CD4-positive, alpha-beta T cell treated with Interleukin-15 for 1 hour (primary cell): ENCODE measurements around the gene PEPD.
"Not testable (repeated sequence)": the region's sequence is repeated elsewhere in the genome, so short reads cannot be mapped to it uniquely, and the experiment has no call there.

ENCODE experiments used
- DNase-seq: peaks from one replicate; pipeline ENCODE4 v3.0.0-alpha.2; 2020

PEPD gene

DNA sequence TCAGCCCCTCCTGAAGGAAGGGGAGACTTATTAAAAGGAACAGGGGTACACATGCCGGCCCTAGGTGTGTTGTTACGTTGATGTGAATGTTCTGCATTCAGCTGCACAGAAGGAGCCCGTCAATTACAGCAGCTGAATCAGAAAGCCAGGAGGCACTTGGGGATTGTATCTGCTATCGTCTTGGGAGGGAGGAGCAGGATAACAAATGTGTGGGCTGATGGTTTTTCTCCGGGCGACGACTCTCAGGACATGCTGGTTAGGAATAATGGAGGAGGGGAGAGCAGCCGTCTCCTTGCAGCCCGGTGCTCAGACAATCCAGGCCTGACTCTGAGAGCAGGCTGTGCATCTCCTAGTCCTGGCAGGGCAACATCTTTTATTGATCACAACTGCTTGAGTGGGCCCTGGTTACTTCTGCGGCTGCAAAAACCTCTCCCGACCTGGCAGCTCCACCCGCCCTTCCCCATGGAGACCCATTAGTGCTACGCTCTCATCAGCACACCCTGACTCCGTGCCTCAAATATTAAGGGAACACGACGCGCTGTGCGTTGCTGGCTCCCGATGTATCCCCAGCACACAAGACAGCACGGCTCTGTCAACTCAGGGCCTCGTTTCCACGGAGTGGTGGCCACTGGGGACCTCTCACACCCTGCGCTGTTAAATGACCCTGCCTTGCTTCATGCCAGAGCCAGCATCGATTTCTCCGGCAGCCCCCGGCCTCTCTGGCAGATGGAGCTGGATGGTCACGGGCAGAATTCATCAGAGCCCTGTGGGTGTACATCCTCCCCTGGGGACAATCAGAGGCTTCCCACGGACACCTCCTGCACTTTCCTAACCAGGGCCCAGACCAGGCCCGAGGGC lies 25.3 kb downstream of the PEPD start:
- DNase-seq: no peak

DNA sequence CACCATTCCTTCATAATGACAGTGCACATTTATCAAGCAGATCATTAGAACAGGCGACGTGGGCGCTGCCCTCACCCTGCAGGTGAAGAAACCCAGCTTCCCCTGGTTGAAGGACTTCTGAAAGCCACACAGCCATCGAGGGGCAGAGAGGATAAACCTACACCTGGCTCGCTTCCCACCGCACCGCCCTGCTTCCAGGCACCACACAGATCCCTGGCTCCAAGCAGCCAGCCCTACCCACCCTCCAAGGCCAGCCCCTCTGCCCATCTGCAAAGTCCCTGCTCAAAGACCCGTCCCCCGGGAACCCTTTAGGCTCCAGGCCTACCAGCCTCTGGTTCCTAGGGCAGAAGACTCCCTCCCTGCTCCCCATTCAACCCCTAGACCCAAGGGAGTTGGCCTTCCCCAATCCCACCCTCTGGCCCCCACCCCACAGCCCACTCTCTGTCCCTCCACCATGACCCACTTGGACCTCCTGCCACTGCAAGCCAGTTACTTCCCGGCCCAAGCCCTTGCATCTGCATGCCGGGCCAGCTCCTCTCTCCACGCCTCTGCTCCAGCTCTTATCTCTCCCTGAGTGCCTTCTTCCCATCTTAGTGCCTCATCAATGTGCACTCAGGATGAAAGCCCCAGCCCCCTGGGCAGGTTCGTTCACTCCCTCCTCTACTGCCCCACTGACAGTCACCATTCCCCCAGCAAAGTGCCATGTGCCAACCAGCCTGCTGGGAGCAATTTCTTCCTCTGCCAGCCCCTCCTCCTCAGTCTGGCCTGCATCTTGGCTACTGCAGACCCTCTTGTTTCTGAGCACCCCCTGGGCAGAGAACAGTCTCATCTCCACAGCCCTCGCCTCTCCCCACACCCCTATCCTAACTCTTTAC lies 28.0 kb downstream of the PEPD start:
- no peak for DNase-seq

DNA sequence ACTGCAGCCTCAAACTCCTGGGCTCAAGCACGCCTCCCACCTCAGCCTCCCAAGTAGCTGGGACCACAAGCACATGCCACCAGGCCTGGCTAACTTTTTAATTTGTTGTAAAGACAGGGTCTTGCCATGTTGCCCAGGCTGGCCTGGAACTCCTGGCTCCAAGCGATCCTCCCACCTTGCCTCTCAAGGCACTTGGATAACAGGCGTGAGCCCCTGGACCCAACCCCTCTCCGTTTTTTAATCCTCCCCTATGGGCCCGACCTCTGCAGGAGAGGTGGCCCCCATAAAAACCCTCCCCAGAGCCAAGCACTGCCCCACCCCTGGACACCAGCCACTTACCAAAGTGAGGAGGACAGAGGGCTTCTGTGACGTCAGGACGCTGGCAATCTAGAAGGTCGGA lies 28.6 kb downstream of the PEPD start:
- no peak for DNase-seq

DNA sequence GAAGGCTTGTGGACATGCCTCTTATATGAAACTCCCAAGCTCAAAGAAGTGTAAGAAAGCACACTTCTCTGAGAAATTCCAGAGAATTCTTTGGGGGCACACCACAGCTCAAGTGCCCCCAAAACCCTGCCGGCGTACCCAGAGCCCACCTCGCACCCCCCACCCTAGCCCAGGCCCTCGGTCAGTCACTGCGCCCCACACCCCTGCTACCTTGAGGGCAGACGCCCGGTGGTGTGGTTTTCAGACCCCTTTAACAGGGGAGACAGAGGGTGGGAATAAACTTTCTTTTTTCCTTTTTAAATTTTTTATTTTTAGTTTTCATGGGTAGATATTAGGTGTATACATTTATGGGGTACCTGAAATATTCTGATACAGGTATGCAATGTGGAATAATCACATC lies 29.5 kb downstream of the PEPD start:
- no peak for DNase-seq

DNA sequence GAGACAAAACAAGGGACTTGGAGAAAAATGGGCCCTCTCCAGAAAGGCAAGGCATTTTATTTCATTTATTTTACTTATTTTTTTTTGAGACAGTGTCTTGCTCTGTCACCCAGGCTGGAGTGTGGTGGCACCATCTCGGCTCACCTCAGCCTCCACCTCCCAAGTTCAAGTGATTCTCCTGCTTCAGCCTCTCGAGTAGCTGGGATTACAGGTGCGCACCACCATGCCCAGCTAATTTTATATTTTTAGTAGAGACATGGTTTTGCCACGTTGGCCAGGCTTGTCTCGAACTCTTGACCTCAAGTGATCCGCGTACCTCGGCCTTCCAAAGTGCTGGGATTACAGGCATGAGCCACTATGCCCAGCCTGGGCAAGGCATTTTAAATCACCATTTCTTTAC lies 31.0 kb downstream of the PEPD start:
- DNase-seq: not testable (repeated sequence)

DNA sequence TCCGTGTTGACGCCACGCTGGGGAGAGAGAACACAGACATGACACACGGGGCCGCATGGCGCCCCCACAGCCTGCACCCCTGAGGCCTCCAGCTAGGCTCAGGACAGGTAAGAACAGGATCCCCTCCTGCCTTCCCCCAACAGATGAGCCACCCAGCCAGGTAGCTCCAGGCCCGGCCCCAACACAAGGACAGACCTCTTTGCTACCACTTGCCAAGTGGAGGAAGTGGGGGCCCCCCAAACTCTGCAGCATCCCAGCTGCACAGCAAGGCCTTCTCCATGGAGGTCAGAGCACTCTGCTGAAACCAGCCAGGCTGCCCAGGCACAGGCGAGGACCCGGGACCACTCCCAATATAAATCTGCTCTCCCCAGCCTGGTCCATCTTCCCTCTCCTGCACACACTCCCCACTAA lies 31.5 kb downstream of the PEPD start:
- no peak for DNase-seq

DNA sequence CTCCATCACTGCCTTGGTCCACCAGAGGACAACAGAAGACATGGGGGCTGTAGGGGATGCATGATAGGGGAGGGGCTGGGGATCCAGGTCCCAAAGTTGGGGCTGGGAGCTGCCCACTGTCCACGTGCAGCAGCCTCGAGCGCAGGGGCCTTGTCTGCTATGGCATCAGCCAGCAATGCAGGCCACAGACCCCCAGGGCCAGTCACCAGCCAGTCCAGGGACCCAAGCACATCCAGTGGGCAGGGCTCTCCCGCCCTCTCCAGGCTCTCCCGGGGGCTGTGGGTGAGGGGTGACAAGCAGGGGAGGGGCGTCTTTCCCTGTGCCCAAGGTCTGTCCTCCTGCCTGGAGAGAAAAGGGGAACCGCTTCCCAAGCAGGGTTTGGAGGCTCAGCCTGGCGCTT lies 32.8 kb downstream of the PEPD start:
- no peak for DNase-seq

DNA sequence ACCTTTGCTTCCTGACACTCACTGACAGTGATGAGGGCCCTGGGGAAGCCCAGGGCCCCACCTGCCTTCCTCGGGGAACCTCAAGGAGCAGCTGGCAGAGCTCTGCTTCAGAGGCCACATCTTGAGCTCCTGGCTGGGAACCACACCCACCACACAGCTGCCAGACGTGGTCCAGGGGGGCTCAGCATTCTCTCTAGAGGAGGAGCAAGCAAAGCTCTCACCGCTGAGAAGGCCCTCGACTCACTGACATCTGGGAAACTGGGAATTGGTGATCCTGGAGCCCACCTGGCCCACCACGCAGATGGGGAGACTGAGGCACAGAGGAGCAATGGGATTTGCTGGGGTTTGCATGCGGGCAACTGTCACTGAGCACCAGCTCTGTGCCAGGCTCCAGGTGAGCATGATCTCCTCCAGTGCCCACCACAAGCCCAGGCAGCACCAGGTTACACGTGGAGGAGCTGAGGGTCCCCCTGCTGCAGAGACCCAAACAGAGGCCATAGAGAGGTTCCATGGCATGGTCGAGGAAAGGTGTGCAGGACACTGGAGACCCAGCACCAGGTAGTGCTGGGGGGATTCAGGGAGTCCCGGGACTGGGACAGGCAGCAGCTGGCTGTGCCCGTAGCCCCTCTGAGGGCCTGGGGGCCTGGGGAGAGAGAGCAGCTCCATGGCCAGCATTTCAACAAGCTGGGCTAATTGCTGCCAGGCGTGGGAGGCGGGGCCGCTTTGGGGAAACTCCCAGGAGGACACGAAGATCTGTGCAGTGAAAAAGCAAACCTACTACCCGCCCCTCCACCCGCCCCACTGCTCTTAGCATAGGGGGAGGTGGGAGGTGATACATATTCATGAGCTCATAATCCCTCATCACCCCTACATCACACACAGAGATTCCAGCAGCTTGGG lies 33.4 kb downstream of the PEPD start:
- DNase-seq: no peak

DNA sequence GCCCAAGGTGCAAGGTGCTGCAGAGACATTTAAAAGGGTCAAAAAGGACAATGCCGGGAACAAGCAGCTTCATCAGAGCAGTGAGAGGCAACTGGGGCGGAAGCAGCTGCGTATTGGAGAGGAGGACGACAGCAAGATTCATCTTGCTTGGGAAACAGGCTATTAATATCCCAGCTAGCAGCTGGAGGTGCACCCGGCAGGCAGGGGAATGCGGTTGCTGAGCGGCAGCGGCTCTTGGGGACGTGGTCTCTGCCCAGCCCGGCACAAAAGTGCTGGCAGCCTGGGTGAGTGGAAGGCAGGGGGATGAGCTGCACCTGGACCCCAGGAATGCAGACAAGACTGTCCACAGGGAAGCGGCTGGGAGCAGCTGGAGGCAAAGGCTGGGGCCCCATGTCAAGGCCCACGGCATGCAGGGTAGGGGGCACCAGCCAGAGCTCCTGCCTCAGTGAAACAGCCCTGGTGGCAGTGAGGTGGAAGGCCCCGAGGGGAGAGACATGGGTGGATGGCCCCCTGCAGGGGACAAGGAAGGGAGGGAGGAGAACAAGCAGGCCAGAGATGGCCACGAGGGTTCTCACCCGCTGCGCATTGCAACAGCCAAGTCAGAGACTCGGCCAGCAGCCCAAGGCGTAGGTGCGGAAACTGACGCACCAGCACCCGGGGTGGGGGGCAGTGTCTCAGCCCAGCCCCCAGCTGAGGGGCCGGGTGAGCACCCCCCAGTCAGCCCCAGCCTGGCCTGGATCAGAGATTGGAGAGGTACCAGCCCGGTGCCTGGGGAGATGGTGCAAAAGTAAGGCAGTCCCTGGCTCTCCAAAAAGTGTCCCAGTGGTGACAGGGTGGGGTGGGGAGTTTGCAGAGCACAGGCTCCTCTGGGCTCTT lies 34.4 kb downstream of the PEPD start:
- no peak for DNase-seq

DNA sequence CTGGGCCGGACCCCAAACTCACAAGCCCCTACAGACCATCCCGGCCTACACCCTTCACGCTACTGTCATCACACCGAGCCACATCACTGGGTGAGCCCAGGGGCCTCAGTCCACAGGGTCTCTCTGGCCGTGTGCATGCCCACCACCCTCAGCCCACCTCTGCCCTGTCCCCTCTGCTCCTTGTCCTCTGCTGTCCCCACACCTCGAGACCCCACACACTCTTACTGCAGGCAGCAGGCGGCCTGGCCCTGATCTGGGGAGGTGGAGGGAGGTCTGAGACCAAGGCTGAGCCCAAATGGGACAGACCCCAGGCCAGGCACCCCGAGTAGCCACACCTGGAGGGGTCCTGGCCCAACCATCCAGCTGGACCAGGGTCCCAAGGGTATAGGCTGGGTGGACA lies 35.2 kb downstream of the PEPD start:
- DNase-seq: no peak

DNA sequence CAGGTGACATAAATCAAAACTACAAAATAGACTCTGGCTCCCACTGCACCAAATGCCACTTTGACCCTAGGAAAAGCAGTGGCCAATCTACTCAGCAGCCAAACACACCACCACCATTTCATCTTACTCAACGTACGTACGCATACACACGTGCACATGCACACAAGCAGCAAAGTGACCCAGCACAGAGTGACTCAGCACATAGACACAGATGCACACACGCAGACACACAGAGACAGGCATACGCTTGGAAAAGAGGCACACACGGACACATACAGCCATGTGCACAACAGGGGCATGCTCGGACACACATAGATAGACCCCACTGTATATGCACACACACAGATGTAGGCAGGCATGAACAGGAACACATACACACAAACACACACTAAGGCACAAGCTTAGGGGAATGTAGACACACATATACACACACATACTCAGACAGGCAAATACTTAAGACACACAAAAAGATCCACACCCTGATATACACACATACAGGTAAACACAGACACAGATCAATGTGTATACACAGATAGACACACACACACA lies 37.3 kb downstream of the PEPD start:
- no peak for DNase-seq

DNA sequence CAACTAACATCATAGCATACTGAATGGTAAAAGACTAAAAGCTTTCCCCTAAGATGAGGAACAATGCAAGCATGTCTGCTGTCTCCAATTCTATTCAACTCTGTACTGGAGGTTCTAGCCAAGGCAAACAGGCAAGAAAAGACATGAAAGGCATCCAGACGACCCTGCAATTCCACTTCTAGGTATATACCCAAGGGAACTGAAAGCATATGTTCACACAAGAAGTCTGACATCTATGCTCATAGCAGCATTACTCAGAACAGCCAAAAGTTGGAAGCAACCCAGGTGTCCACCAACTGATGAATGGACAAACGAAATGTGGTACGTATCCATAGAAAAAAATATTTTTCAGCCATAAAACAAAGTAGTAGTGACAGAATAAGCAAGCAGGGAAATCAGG lies 39.1 kb downstream of the PEPD start:
- no peak for DNase-seq

DNA sequence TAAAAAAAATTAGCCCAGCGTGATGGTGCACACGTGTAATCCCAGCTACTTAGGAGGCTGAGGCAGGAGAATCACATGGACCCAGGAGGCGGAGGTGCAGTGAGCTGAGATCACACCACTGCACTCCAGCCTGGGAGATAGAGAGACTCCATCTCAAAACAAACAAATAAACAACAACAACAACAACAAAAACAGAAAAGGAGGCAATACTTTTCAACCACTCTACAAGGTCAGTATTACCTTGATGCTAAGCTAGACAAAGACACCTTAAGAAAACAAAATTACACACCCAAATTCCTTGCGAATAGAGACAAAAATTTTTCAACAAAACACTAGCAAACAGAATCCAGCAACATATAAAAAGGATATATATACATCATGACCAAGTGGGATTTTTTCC lies 39.7 kb downstream of the PEPD start:
- no peak for DNase-seq

DNA sequence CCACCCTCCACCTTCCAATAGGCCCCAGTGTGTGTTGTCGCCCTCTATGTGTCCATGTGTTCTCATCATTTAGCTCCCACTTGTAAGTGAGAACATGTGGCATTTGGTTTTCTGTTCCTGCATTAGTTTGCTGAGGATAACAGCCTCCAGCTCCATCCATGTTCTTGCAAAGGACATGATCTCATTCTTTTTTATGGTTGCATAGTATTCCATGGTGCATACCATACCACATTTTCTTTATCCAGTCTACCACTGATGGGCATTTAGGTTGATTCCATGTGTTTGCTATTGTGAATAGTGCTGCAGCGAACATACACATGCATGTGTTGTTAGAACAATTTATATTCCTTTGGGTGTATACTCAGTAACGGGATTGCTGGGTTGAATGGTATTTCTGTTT lies 42.0 kb downstream of the PEPD start:
- DNase-seq: not testable (repeated sequence)

DNA sequence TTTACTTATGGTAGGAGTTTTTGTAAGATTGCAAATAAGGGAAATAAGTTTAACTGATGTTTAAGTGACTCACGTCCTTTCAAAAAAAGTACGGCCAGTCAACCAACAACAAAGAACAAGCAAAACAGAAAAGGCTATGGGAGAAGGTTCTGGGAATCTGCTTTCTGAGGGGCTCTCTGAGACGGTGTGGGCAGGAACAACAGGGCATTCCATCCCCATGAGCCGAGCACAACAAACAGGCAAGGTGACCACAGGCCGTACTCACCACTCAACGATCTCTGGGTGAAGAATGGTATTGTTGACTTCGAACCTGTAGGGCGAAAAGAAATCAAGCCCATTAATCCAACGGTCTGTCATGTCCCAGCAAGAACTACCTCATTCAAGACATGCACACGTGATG lies 43.8 kb downstream of the PEPD start:
- DNase-seq: no peak

DNA sequence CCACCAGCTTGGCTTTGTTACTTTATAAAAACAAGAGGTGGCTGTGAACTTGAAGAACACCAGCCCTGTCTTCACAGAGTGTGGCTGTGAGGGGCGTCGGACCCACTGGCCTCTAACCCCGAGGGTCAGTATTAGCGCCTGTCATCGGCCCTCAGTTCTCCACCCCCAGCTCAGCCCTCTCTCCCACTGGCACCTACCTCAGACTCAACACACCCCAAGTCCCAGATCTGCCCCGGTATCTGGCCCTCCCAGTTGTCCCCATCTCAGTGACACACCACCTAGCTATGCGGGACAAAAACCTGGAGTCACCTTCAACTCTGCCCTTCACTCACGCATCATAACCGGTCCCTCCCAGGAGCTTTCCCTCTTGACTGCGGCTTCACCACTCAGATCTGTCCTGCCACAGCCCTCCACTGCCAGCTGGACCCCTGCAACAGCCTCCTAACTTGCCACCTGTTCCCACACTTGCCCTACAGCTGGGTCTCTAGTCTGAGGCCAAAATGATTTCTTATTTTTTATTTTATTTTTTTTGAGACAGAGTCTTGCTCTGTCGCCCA lies 45.4 kb downstream of the PEPD start:
- no peak for DNase-seq

DNA sequence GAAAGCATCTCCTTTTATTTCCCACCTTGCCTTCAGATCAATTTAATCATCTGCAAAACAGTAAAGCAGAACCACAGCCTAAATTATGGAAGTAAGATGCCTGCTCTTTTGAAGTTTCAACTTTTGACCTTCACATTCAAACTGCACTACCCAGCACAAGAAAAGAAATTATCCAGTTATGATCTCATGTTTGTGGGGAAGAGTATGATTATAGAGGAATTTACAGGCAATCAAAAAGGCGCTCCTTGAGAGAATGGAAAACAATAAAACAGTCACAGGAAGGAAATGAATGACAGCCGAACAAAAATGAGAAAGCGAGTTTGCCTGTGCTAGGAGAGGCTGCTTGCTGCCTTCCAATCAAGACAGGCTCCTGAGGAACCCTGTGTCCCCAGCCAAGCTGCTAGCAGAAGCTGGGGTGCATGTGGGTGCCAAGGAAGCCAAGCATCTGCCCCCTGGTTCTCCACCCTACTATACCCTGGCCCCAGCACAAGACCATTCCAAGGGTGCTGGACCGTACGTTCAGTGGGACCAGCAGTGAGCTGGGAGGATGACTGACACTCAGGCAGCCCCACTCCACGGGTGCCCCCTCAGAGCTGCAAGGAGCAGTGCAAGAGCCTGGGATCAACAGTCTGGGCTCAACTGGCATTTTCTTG lies 47.8 kb downstream of the PEPD start:
- DNase-seq: no peak

DNA sequence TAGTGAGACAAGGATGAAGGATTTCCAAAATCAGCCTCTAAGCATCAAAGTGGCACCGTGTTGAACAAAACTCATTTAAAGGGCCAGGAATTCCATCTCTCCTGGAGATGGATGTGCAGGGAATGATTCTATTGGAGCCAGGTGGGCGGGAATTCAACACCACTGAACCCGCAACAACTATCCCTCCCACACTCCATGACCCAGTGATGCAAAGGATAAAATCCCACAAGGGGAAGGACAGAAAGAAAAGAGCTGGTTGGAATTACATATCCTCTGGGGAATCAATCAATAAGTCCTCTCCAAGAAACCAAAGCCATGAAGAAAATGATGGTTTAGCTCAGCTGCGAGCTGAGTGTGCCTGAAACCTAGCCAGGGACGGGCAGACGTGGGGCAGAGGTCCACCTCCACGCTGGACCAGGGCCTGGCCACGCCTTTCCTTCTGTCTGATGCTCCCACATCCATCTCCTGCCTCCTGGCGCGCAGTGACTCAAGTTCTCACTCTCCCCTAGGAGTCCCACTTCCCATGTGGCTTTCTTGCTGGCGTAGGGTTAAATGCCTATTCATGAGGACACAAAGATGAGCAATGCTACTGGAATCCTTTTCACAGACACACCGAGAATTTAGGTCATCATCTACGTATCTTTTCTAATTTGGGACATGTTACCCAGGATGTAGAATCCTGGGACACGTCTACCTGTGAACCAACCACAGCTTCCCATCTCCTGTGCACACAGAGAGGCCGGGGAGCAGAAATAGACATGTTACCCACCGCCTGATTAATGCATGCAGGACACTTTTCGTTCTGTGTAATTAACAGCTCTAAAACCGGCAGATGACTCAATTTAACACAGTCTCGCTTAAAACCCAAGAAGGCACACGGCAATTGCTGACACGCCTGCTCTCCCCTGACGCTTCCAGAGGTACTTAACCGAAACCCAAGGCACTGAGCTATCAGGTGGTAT lies 48.6 kb downstream of the PEPD start:
- no peak for DNase-seq

DNA sequence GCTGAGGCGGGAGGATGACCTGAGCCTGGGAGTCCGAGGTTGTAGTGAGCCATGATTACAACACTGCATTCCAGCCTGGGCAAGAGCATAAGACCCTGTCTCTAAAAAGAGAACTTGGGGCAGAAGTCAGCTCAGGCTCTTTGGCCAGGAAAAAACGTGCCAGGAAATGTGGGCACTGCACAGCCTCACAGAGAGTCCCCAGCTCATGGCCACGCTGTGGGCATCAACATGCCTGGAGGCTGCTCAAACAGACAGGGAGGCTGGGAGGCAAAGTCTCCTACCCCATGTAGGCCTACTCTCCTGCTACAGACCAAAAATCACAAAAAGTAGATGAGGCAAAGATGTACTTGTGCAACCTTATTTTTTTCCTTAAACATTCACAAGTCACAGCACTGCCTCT lies 49.4 kb downstream of the PEPD start:
- no peak for DNase-seq
